Loucy (cell line): ENCODE results near the gene CEP164.

Experiments
- H2AFZ ChIP-seq: fragments of 200-600 bp; sonication (generic); 2 replicates; pipeline ENCODE4 v1.6.0; 2016; ENCODE audit warnings: antibody characterized with exemption, mild to moderate bottlenecking, low read length, moderate library complexity
- H3F3A ChIP-seq: fragments of 200-600 bp; 2 replicates; pipeline ENCODE4 v1.6.0; 2016; ENCODE audit warnings: antibody characterized with exemption, low read depth, mild to moderate bottlenecking
- H3K27me3 ChIP-seq: fragments of 200-600 bp; sonication (generic); 2 replicates; pipeline ENCODE4 v1.6.1; 2014; ENCODE audit warnings: low read length, mild to moderate bottlenecking; ENCODE audit not compliant: insufficient read depth, poor library complexity, severe bottlenecking
- H3K36me3 ChIP-seq: fragments of 200-600 bp; sonication (generic); 2 replicates; pipeline ENCODE4 v1.6.1; 2016; ENCODE audit warnings: low read length; ENCODE audit not compliant: insufficient read depth
- H3K4me1 ChIP-seq: fragments of 200-600 bp; sonication (generic); 2 replicates; pipeline ENCODE4 v1.5.1; 2014; ENCODE audit warnings: low read length, mild to moderate bottlenecking; ENCODE audit not compliant: insufficient read depth, poor library complexity, severe bottlenecking
- H3K4me2 ChIP-seq: fragments of 200-600 bp; sonication (generic); 2 replicates; pipeline ENCODE4 v1.6.0; 2014; ENCODE audit warnings: antibody characterized with exemption, low read length, low read depth, mild to moderate bottlenecking; ENCODE audit not compliant: poor library complexity, severe bottlenecking
- H3K4me3 ChIP-seq: fragments of 200-600 bp; sonication (generic); 2 replicates; pipeline ENCODE4 v1.5.1; 2014; ENCODE audit warnings: low read length, mild to moderate bottlenecking, mixed read lengths; ENCODE audit not compliant: poor library complexity, severe bottlenecking
- H3K79me2 ChIP-seq: fragments of 200-600 bp; sonication (generic); 2 replicates; pipeline ENCODE4 v1.6.1; 2014; ENCODE audit warnings: low read length; ENCODE audit not compliant: insufficient read depth
- H3K9ac ChIP-seq: fragments of 200-600 bp; sonication (generic); 2 replicates; pipeline ENCODE4 v1.6.0; 2014; ENCODE audit warnings: mild to moderate bottlenecking, low read depth, low read length, moderate library complexity; ENCODE audit not compliant: poor library complexity, severe bottlenecking
- H3K9me2 ChIP-seq: fragments of 200-600 bp; sonication (generic); replicated peaks from 2 replicates; pipeline ENCODE4 v1.6.1; 2016; ENCODE audit warnings: low read depth, low read length, mixed read lengths
- H3K9me3 ChIP-seq: fragments of 200-600 bp; sonication (generic); 2 replicates; pipeline ENCODE4 v1.6.1; 2014; ENCODE audit warnings: mild to moderate bottlenecking, antibody characterized with exemption, low read length, low read depth; ENCODE audit not compliant: insufficient read depth
- H4K20me1 ChIP-seq: fragments of 200-600 bp; sonication (generic); 2 replicates; pipeline ENCODE4 v1.6.0; 2014; ENCODE audit warnings: antibody characterized with exemption, low read length, mild to moderate bottlenecking; ENCODE audit not compliant: insufficient read depth, poor library complexity, severe bottlenecking
- EZH2phosphoT487 ChIP-seq: fragments of 200-600 bp; IDR thresholded peaks from 2 replicates; pipeline ENCODE4 v1.6.1; 2018; ENCODE audit warnings: antibody characterized with exemption, mild to moderate bottlenecking, moderate library complexity, borderline replicate concordance
- TF ChIP-seq, protein P1 (sequence below): fragments of 200-600 bp; sonication (generic); conservative IDR thresholded peaks from 2 replicates; pipeline ENCODE4 v1.5.1; 2014; ENCODE audit warnings: mild to moderate bottlenecking, antibody characterized with exemption, low read length

CEP164 gene

DNA sequence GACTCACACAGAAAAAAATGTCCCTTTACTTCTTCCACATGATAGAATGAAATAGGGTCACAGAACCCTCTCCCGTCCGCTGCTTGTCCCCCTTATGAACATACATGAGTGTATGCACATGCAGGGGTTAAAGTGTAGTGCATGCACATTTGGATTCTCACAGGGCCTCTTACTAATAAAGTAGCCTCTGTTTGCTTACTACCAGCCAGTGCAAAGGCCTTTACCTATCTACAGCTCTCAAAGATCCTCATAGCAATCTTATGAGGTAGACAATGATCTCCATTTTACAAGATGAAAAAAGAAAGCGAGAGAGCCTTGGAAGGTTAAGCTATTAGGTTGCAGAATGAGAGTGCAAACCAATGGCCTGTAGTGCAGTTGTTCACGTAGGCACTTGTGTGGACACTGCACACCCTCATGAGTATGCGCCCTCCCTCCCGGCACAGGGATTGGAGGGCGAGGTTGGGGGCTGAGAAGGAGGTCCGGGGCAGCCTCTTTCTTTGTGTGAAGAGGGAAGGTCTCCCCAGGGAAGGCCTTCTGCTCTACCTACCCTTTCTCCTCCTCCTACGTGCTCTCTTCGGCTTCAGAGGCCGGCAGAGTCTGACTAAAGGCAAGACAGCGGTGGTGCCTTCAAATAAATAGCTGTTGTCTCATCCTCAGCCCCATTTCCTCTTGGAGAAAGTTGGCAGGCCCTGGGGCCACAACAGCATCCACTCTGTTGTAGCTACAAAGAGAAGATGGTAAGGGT is 91.3 kb downstream of the CEP164 start:
- no peak overlapping the region for H3K4me3 ChIP-seq
- H3K27me3 ChIP-seq = no peaks in the 10 kb centered on the region

DNA sequence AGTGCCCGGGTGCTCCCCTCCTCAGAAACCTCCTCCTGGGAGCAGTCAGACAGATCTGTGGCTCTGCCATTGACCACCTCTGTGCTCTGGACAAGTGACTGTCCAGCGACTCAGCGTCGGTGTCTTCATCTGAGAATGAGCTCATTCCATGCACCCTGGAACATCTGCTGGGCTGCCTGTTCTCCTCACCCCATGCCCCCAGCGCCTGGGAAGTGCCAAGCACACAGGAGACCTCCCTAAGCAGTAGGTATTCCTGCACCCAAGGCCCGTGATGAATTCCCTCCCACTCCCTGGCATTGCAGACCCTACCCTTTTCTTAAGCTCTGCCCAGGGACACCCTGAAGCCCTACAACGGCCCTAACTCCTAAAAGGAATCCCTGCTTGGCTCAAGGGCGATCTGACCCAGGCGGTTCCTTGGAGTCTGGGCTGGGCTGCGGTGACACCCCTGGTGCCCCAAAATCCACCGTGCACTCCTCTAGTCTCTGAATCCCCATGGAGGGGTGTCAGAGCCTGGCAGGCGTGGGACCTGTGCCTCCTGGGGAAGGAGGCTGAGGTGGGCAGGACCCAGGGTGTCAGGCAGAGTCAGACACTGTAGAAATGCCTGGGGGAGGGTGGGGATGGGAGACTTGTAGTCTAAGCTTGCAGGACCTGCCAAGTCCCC is 92.0 kb downstream of the CEP164 start:
- Histone ChIP-seq H3K27me3 (no peaks in the 10 kb centered on the region), H3K79me2 (no peaks in the 10 kb centered on the region), H3K4me2 (no peak overlapping the region), H3K9me2 (no peaks in the 10 kb centered on the region), H3F3A (no peaks in the 10 kb centered on the region), H2AFZ (no peak overlapping the region), H3K36me3 (no peaks in the 10 kb centered on the region), H3K9me3 (no peaks in the 10 kb centered on the region), H4K20me1 (no peaks in the 10 kb centered on the region), H3K9ac (no peak overlapping the region), H3K4me3 (no peak overlapping the region), H3K4me1 (no peaks in the 10 kb centered on the region)
- TF ChIP-seq, protein P1, sequence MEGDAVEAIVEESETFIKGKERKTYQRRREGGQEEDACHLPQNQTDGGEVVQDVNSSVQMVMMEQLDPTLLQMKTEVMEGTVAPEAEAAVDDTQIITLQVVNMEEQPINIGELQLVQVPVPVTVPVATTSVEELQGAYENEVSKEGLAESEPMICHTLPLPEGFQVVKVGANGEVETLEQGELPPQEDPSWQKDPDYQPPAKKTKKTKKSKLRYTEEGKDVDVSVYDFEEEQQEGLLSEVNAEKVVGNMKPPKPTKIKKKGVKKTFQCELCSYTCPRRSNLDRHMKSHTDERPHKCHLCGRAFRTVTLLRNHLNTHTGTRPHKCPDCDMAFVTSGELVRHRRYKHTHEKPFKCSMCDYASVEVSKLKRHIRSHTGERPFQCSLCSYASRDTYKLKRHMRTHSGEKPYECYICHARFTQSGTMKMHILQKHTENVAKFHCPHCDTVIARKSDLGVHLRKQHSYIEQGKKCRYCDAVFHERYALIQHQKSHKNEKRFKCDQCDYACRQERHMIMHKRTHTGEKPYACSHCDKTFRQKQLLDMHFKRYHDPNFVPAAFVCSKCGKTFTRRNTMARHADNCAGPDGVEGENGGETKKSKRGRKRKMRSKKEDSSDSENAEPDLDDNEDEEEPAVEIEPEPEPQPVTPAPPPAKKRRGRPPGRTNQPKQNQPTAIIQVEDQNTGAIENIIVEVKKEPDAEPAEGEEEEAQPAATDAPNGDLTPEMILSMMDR = no peak
- no peak for TF ChIP-seq EZH2phosphoT487

More for the DNA sequence above, 91.3 kb downstream of the CEP164 start:
- no peaks in the 10 kb centered on the region for H4K20me1 ChIP-seq
- no peaks in the 10 kb centered on the region for H3K4me1 ChIP-seq
- H3F3A ChIP-seq = no peaks in the 10 kb centered on the region
- H3K36me3 ChIP-seq = no peaks in the 10 kb centered on the region
- H3K4me2 ChIP-seq = no peak overlapping the region
- no peak overlapping the region for H3K9ac ChIP-seq
- H3K9me3 ChIP-seq = no peaks in the 10 kb centered on the region
- no peak for TF ChIP-seq EZH2phosphoT487
- TF ChIP-seq, protein P1 = no peak
- H2AFZ ChIP-seq = no peak overlapping the region
- no peaks in the 10 kb centered on the region for H3K9me2 ChIP-seq
- H3K79me2 ChIP-seq = no peaks in the 10 kb centered on the region

DNA sequence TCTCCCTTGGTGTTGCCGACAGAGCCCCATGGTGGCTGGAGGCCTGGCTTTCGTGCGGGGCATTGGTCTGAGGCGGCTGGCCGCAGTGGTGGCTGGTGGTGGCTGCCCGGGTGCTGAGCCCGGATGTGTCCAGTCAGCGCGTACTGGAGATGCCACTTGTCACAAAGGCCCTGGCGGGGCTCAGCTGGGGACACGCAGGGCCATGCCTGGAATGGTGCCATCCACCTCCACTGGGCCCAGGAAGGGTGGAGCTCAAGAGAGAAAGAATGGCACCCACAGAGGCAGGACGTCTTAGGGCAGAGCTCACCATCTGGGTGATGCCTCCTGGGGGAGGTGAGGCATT is 92.5 kb downstream of the CEP164 start:
- Histone ChIP-seq H3K9me2 (no peaks in the 10 kb centered on the region), H3K4me2 (no peak overlapping the region), H4K20me1 (no peaks in the 10 kb centered on the region), H3K4me1 (no peaks in the 10 kb centered on the region), H3K4me3 (no peak overlapping the region), H3K36me3 (no peaks in the 10 kb centered on the region), H3K9ac (no peak overlapping the region), H3K9me3 (no peaks in the 10 kb centered on the region), H2AFZ (no peak overlapping the region), H3K27me3 (no peaks in the 10 kb centered on the region), H3F3A (no peaks in the 10 kb centered on the region), H3K79me2 (no peaks in the 10 kb centered on the region)
- no peak for TF ChIP-seq EZH2phosphoT487
- TF ChIP-seq, protein P1 = no peak
